ENCODE data around the gene GMDS. TPM values are rescaled to one million over a fixed set of nuclear protein-coding genes. Genes with fewer than 3 reads are reported as not detected.

Gene GMDS
- total and polyA plus RNA-seq, 2 experiments from 2014 or later: 6.3 to 17.7 TPM

DNA sequence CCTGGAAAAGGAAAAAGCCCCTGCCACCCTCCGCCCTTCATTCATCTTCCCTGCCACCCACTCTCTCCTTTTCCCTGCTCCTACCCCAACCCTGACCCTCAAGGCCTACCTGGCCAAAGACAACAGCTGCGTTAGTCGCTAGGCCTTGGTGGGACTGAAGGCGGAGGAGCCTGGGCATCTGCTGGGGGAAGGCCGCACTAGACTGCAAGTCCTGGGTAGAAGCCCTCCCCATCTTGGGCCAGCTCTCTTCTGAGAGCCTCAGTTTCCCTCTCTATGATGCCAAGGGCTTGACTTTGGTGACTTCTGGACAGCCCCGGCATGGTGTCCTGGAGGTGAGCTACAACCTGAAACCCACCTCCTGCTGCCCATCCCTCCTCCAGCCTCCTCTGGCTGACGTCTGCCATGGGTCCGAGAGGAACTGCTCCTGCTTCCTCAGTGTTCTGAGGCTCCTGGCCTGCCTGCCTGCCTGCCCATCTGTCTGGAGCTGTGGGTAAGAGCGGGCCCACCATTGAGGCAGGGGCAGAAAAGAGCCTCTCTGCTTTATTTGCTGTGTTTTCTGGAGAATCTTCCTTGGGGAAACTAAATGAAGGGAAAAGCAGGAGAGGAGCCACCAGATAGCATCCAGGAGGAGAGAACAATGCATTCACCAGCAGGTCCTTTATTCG is 643.2 kb downstream of the GMDS start:
- TF ChIP-seq, protein P1, sequence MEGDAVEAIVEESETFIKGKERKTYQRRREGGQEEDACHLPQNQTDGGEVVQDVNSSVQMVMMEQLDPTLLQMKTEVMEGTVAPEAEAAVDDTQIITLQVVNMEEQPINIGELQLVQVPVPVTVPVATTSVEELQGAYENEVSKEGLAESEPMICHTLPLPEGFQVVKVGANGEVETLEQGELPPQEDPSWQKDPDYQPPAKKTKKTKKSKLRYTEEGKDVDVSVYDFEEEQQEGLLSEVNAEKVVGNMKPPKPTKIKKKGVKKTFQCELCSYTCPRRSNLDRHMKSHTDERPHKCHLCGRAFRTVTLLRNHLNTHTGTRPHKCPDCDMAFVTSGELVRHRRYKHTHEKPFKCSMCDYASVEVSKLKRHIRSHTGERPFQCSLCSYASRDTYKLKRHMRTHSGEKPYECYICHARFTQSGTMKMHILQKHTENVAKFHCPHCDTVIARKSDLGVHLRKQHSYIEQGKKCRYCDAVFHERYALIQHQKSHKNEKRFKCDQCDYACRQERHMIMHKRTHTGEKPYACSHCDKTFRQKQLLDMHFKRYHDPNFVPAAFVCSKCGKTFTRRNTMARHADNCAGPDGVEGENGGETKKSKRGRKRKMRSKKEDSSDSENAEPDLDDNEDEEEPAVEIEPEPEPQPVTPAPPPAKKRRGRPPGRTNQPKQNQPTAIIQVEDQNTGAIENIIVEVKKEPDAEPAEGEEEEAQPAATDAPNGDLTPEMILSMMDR (IDR thresholded peaks at IDR 0.05; ENCODE audit: low read depth, low read length): no peak
- no peak for DNase-seq (ENCODE audit: low read depth in 1 of 2, low spot score in 1 of 2)
- peaks cover 53% of the 10 kb centered on the region for H3K27me3 ChIP-seq

DNA sequence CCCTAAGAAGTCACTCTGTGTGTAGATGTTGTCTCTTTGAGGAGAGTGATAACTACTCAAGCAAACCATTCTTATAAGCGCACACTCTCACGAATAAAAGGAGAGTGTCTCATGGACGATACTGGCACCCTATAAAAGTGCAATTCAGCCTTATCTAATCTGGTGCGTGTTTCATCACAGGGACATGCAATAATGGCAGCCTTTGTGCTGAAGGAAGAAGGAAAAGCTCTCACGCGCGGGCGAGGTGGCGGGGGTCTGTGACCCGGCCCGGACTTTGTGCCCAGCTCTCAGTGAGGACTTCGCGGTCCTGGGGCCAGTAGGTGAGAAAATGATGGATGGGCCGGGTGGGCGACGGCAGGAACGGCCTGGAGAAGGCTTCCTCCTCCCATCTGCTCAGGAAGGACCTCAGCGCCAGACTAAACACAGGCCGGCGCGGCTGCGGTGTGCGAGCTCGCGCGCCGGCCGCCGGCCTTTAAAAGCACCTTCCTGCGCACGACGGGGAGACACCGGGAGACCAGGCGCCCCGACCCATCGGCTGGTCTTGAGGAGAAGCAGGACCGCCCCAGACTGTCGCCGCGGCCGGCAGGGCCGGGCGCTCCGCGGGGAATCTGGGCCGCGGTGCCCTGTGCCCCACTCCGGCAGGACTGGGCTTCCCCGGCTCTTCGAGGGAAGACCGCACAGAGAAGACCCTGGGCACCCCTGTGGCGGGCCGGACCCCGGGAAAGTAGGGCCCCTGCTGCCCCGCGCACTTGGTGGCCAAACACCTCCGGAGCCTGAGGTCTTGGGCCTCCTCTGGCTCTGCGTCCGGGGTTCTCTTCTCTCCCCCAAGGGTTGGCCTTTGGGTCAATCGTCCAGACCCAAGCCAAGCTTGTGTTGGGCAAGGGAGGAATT is 644.0 kb downstream of the GMDS start:
- Histone ChIP-seq H3K4me3 (no peak overlapping the region), H3K4me1 (ENCODE audit: low read depth) (peaks cover 12% of the 10 kb centered on the region), H3K27ac (no peak overlapping the region), H3K36me3 (no peaks in the 10 kb centered on the region), H3K9me3 (ENCODE audit: low read depth) (no peaks in the 10 kb centered on the region), H3K27me3 (peaks cover 46% of the 10 kb centered on the region)
- TF ChIP-seq, protein P1 (IDR thresholded peaks at IDR 0.05; ENCODE audit: low read depth, low read length): no peak
- DNase-seq (ENCODE audit: low read depth in 1 of 2, low spot score in 1 of 2): no peak

More for the DNA sequence above, 643.2 kb downstream of the GMDS start:
- Histone ChIP-seq H3K36me3 (no peaks in the 10 kb centered on the region), H3K9me3 (ENCODE audit: low read depth) (no peaks in the 10 kb centered on the region), H3K4me1 (ENCODE audit: low read depth) (peaks cover 8% of the 10 kb centered on the region), H3K4me3 (no peak overlapping the region), H3K27ac (no peak overlapping the region)

DNA sequence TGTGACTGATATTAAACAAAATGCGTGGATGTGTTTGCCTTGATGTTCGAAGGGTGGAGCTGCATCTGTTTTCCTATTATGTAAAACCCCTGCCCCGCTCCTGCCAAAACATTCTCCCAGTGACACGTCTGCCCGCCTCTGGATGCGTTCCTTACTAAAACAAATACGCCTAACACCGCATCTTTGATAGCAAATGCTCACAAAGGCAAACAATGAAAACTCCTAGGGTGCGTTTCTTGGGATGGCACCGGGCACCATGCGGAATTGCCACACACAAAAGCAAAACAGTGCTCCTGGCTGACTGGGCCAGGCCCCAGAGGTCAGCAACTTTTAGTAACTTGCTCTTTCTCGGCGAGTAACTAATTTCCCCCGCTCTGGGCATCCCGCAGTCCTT is 644.6 kb downstream of the GMDS start:
- DNase-seq (ENCODE audit: low read depth in 1 of 2, low spot score in 1 of 2): no peak
- Histone ChIP-seq H3K27ac (no peak overlapping the region), H3K4me1 (ENCODE audit: low read depth) (peaks cover 13% of the 10 kb centered on the region), H3K4me3 (no peak overlapping the region), H3K36me3 (no peaks in the 10 kb centered on the region), H3K9me3 (ENCODE audit: low read depth) (no peaks in the 10 kb centered on the region), H3K27me3 (peaks cover 39% of the 10 kb centered on the region)
- TF ChIP-seq, protein P1 (IDR thresholded peaks at IDR 0.05; ENCODE audit: low read depth, low read length): no peak

- TF ChIP-seq, protein P1 (IDR thresholded peaks at IDR 0.05; ENCODE audit: low read depth, low read length): no peak
- Histone ChIP-seq H3K9me3 (ENCODE audit: low read depth) (no peaks in the 10 kb centered on the region), H3K27me3 (peaks cover 38% of the 10 kb centered on the region), H3K4me3 (no peak overlapping the region), H3K4me1 (ENCODE audit: low read depth) (peaks cover 13% of the 10 kb centered on the region), H3K36me3 (no peaks in the 10 kb centered on the region), H3K27ac (no peak overlapping the region)
- DNase-seq (ENCODE audit: low read depth in 1 of 2, low spot score in 1 of 2): no peak
Observed at GRCh38 chr6:1600063-1600763, 645.2 kb downstream of the GMDS start.

DNA sequence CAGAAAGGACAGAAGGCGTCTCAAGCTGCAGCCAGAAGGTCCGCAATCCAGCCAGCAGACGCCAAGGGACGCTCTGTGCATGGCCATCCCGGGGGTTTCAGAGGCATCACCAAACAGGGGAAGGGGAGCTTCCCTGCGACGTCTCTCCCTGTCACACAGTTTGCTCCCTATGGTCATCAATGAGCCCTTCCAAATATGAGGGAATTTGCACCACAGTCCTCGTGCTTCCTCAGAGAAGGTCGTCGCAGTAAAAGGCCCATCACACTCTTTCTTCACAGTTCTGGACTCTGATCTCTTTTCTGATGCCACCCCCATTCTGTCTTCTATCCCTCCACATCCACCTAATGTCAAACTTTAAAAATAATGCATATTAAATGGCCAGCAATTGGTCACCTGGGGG is 645.9 kb downstream of the GMDS start:
- H3K27ac ChIP-seq: no peak overlapping the region
- H3K4me3 ChIP-seq: no peak overlapping the region
- H3K4me1 ChIP-seq (ENCODE audit: low read depth): peaks cover 13% of the 10 kb centered on the region
- DNase-seq (ENCODE audit: low read depth in 1 of 2, low spot score in 1 of 2): no peak
- H3K36me3 ChIP-seq: no peaks in the 10 kb centered on the region
- TF ChIP-seq, protein P1 (IDR thresholded peaks at IDR 0.05; ENCODE audit: low read depth, low read length): no peak
- no peaks in the 10 kb centered on the region for H3K9me3 ChIP-seq (ENCODE audit: low read depth)
- H3K27me3 ChIP-seq: peaks cover 33% of the 10 kb centered on the region
